WI38 (cell line): ENCODE results near the gene LY86.

Experiments
- H3K4me3 ChIP-seq: 2 replicates; pipeline ENCODE4 v1.5.1; 2011; ENCODE audit warnings: low read depth, mild to moderate bottlenecking, control low read depth, low read length
- TF ChIP-seq, protein P1 (sequence below): IDR thresholded peaks from 2 replicates; pipeline ENCODE4 v1.5.1; 2012; ENCODE audit warnings: low read depth, mild to moderate bottlenecking, control low read depth, low read length

The LY86 gene

GRCh38 chr6:6614096-6614982 is 25.8 kb downstream of the LY86 start:
- TF ChIP-seq, protein P1, sequence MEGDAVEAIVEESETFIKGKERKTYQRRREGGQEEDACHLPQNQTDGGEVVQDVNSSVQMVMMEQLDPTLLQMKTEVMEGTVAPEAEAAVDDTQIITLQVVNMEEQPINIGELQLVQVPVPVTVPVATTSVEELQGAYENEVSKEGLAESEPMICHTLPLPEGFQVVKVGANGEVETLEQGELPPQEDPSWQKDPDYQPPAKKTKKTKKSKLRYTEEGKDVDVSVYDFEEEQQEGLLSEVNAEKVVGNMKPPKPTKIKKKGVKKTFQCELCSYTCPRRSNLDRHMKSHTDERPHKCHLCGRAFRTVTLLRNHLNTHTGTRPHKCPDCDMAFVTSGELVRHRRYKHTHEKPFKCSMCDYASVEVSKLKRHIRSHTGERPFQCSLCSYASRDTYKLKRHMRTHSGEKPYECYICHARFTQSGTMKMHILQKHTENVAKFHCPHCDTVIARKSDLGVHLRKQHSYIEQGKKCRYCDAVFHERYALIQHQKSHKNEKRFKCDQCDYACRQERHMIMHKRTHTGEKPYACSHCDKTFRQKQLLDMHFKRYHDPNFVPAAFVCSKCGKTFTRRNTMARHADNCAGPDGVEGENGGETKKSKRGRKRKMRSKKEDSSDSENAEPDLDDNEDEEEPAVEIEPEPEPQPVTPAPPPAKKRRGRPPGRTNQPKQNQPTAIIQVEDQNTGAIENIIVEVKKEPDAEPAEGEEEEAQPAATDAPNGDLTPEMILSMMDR = no peak
- no peak overlapping the region for H3K4me3 ChIP-seq

GRCh38 chr6:6614983-6615349 is 26.4 kb downstream of the LY86 start:
- no peak overlapping the region for H3K4me3 ChIP-seq
- TF ChIP-seq, protein P1 = no peak

DNA sequence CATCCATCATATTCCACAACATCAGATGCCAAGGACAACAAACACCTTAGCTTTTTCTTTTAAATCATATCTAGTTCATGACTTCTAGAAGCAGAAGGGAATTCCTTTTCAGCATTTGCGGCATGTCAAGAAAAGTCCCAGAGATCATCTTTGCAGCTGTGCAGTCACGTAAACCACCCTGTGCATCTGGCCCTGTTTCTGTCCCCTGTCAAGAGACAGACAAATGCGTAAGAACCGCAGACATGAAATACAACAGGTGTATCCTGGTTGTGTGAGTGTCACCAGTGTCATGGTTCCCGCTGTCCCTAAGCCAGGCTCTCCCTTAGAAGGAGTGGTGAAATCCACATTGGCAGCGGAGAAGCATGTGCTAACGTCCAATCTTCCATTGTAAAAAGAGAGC is 28.1 kb downstream of the LY86 start:
- no peak overlapping the region for H3K4me3 ChIP-seq
- TF ChIP-seq, protein P1 = no peak

DNA sequence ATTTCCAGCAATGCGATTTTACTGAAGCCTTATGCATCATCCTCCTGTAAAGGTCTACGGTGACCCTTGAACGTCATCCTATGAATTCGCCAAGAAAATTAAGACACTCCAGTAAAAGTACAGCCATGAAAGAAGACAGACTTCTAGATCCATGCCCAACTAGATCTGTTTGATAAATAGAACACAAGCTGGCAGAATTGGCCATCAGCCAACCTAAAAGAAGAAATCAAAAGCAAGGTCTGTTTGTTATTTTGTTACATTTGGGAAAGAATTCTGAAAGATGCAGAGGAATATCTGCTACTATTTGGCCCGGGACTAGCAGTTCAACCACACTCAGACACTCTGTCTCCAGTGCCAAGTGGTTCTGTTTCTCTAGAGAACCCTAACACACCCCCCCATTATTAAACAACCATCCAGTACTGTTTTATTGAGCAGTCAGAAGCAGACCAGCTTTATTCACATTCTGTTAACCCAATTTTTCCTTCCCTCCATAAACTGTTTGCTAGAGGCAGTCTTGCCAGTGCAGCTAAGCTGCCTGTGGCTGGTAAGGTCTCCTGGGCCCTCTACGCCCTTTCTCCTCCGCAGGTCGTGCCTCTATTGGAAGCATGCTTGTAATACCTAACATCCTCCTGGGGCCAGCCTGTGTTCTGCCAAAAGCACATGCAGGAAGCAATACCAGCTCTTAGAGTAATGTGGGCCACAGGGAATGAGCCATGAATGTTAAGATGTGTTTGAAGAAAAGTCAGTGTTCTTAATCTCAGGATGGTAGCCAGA is 30.7 kb downstream of the LY86 start:
- TF ChIP-seq, protein P1 = no peak
- no peak overlapping the region for H3K4me3 ChIP-seq

GRCh38 chr6:6620766-6621425 is 32.4 kb downstream of the LY86 start:
- H3K4me3 ChIP-seq = no peak overlapping the region
- TF ChIP-seq, protein P1 = no peak

DNA sequence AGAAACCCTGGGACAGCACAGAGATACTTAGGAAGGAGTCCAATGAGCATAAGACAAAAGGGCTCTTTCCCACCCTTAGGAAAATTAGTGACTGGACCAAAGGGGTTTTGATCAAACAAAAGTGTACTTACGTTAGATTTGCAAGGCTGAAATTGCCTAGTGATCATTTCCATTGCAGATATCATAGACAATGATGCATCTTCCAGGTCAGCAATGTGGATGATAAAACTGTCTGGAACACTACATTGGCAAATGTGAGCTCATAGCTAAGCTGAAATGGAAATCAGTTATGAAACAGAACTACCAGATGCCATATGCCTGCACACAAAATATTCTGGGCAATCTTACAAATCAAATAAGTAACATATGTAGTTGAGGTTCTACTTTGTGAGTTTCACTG is 34.0 kb downstream of the LY86 start:
- TF ChIP-seq, protein P1 = no peak
- no peak overlapping the region for H3K4me3 ChIP-seq

GRCh38 chr6:6623553-6623952 is 35.0 kb downstream of the LY86 start:
- no peak overlapping the region for H3K4me3 ChIP-seq
- TF ChIP-seq, protein P1 = no peak
